ENCODE measurements around the gene EPB41L2.
A peak's percentile ranks its signal among the peaks of the same experiment; 100 is the strongest.
"Not testable (repeated sequence)": the region's sequence is repeated elsewhere in the genome, so short reads cannot be mapped to it uniquely, and the experiment has no call there.

EPB41L2 gene

DNA sequence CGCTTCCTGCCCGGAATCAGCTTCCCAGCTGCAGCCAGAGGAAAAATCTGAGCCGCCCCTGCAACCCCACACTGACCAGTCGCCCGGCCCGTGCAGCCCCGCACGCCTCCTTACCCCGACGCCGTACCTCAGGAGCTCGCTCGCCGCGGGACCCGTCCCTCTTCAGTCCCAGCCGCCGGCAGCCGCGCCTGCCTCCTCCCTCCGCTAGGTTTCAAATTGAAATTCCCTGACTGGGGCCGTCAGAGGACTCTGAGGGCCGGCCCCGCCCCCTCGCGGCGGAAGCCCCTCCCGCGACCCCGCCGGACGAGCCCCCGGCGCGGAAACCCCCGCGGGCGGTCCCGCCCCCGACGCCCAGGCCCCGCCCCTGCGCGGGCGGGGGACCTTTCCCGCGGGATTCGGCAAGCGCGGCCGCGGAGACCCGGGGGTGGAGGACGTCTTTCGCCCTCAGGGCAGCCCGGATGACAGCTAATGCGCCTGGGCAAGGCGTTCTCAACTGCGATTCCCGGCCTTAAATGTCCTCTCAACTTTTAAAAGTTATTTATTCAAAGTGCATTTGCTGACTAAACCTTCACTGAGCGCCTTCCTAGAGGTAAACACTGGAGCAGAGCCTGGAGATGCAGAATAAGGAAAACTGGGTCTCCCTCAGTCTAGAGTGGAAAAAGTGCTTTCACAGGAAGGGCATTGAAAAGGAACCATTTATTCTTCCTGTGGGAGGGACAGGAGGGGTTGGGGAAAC lies at the start of gene EPB41L2:
Gene EPB41L2, minus strand, starts transcription at position 218 of the 736 bp plus-strand sequence. CDS start 106,760 bp downstream, outside the sequence.
- peak; percentile 82 for DNase-seq (ENCODE audit: low spot score)

DNA sequence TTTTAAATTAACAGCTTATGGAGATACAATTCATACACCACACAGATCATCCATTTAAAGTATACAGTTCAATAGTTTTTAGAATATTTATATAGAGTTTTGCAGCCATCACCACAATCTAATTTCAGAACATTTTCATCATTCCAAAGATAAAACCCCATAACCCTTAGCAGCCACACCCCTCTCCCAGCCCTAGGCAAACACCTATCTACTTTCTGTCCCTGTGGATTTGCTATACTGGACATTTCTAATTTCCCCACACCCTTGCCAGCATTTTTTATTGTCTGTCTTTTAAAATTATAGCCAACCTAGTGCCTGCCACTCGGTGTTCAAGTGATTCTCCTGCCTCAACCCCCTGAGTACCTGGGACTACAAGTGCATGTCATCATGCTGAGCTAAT lies 49.2 kb upstream of the EPB41L2 start:
- no peak for DNase-seq (ENCODE audit: low spot score)

DNA sequence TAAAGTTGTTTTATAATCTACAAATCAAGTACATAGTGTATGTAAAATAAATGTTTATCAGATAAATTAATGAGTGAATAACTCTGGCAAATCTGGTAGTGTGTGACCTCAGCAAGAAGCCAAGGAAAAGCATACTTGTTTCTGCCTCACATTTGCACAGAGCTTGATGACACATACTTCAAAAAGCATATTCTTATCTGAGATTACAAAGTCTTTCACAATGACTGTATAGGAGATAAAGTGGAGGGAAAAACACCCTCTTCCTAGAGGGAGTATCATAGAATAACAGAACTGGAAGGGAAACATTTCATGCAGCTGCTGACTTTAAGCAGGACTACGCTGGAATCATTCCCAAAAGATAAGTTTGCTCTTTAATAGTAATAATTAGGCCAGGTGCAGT lies 44.1 kb upstream of the EPB41L2 start:
- DNase-seq (ENCODE audit: low spot score) = no peak

DNA sequence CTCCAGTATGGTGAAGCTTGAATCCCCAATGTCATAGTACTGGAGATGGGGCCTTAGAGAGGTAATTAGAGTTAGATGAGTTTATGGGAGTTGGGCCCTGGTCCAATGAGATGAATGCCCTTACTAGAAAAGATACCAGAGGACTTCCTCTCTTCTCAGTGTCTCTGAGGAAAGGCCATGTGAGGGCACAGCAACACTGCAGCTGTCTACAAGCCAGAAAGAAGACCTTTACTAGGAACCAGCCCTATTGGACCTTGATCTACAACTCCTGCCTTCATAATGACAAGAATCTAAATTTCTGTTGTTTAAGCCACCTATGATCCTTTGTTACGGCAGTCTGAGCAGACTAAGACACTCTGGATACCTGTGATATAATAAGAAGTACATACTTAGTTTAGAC lies 40.9 kb upstream of the EPB41L2 start:
- DNase-seq (ENCODE audit: low spot score) = no peak

DNA sequence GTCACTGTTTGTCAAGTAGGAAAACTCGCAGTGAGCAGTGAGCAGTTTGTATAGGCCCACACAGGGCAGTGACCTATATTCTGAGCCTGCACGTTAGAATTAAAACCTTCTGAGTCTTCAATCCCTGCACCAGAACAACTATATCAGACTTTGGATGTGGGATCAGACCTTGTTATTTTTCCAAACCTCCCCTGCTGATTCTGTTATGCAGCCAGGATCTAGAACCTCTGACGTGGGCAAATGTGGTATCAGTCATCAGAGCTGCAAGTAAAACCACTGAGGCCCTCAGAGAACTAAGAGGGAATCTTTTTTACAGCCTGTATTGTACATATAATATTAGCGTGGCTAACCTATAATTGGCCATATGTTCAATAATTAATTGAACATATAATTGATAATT lies 40.3 kb upstream of the EPB41L2 start:
- DNase-seq (ENCODE audit: low spot score) = no peak

DNA sequence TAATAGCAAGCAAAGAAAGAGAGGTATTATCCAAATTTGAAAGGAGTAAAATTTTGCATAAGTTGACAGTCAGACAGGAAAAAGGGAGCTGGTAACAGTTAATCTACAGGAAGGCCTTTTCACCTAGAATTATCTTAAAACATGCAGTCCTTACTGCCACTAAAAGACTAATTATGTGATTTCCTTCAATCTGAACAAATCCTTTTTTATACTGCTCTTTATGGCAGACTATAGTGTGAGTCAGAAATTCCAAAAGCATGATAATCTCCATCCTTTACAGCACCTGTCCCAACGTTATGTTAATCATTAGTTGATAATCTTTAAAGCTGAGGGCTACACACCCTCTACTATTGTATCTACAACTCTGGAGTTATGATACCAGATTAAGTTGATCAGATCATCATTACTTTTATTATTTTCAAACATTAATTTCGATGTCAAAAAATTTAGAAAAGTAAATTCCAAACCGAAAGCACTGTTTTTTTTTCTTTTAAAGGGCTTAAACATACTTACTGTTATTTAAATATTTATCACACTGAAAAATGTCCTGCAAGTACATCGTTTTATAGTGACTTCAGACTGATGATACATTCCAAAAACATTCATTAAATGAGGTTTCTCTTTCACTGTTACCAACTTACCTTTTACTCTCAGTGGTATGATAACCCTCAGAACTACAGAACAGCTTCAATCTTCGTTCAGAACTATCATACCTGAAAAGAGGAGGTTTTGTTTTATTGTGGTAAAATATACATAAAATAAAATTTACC lies 39.1 kb upstream of the EPB41L2 start:
- no peak for DNase-seq (ENCODE audit: low spot score)

DNA sequence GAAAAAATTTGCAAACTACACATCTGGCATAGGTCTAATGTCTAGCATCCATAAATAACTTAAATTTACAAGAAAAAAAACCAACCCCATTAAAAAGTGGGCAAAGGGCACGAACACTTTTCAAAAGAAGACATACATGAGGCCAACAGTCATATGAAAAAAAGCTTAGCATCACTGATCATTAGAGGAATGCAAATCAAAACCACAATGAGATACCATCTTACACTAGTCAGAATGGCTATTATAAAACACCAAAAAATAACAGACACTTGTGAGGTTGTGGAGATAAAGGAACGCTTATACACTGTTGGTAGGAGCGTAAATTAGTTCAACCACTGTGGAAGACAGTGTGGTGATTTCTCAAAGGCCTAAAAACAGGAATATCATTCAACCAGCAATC lies 33.7 kb upstream of the EPB41L2 start:
- DNase-seq (ENCODE audit: low spot score) = no peak

DNA sequence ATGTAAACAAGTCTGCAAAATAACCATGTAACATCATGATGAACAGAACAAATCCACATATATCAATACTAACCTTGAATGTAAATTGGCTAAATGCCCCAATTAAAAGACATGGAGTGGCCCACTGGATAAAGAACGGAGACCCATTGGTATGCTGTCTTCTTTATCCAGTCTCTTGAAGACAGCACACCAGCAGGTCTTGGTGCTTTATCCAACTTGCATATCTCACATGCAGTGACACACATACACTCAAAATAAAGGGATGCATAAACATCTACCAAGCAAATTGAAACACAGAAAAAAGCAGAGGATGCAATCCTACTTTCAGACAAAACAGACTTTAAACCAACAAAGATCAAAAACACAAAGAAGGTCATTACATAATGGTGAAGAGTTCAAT lies 30.3 kb upstream of the EPB41L2 start:
- no peak for DNase-seq (ENCODE audit: low spot score)

DNA sequence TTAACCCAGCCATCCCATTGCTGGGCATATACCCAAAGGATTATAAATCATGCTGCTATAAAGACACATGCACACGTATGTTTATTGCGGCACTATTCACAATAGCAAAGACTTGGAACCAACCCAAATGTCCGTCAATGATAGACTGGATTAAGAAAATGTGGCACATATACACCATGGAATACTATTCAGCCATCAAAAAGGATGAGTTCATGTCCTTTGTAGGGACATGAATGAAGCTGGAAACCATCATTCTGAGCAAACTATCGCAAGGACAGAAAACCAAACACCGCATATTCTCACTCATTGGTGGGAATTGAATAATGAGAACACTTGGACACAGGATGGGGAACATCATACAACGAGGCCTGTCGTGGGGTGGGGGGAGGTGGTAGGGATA lies 28.9 kb upstream of the EPB41L2 start:
- DNase-seq (ENCODE audit: low spot score) = not testable (repeated sequence)

DNA sequence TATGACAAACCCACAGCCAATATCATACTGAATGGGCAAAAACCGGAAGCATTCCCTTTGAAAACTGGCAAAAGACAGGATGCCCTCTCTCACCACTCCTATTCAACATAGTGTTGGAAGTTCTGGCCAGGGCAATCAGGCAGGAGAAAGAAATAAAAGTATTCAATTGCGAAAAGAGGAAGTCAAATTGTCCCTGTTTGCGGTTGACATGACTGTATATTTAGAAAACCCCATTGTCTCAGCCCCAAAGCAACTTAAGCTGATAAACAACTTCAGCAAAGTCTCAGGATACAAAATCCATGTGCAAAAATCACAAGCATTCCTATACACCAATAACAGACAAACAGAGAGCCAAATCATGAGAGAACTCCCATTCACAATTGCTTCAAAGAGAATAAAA lies 27.3 kb upstream of the EPB41L2 start:
- DNase-seq (ENCODE audit: low spot score) = not testable (repeated sequence)

DNA sequence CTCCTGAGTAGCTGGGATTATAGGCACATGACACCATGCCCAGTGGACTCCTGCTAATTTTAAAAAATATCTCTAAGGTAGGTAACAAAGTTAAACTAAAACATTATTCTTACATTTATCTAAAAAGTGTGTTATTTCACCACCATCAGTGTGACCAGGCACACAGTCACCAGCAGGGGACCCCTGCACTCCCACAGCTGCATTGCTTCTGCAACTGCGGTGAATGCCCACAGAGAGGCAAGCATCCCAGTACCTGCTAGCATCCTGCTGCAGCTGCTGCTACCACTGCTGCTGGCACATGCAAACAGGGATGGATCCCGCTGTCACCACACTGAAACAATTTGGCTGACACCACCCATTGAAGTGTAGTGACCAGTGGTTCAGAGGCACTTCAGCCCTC lies 21.9 kb upstream of the EPB41L2 start:
- DNase-seq (ENCODE audit: low spot score) = no peak

DNA sequence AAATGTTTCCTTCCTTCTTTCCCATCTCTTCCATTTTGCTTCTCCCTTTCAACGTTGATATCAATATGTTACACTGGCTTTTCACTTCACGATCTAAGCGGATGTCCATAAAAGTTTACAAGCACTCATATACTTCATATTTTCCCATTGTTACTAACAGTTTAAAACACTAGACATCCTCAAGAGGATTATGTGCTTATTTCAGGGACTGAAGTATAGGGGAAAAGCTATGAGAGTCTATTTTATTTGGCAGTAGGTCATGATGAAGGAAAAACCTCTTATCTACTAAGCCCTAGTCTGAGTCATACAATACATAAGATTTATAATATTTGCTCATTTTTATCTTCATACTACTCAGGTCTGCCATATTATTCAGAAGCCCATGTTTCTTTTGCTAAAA lies 20.6 kb upstream of the EPB41L2 start:
- no peak for DNase-seq (ENCODE audit: low spot score)

DNA sequence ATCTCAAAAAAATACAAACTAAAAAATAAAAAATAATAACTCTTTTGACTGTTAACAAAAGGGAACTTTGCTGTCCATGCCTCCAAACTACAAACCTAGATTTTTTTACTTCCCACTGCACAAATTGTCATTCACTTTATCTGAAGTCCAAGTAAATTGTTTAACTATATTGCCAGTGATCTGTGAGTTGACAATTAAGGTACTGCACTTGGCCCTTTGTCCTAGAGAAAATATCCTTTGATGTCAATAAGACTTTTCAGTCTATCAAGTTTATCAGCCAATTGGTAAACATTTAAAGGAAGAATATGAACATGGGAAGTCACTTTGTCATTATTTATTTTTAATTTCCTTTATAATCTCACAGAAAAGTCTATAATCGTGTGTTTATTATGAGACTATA lies 19.3 kb upstream of the EPB41L2 start:
- DNase-seq (ENCODE audit: low spot score) = no peak

DNA sequence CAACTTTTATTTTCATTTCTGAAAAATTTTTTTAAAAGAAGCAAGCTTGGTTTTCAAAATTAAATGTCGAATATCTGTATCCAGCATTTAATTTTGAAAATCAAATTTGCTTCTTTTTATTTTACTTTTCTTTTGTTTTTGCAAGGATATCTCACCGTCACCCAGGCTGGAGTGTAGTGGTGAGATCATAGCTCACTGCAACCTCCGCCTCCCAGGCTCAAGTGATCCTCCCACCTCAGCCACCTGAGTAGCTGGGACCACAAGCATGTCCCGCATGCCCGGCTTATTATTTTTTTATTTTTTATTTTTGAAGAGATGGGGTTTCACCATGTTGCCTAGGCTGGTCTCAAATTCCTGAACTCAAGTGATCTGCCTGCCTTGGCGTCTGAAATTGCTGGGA lies 17.0 kb upstream of the EPB41L2 start:
- no peak for DNase-seq (ENCODE audit: low spot score)

DNA sequence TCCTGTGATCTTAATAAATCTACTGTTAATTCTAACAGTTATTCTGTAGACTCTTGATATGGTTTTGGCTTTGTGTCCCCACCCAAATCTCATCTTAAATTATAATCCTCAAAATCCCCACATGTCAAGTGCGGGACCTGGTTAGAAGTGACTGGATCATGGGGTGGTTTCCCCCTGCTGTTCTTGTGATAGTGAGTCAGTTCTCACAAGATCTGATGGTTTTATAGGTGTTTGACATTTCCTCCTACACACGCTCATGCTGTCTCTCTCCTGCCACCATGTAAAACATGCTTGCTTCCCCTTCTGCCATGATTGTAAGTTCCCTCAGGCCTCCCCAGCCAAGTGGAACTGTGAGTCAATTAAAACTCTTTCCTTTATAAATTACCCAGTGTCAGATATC lies 10.5 kb upstream of the EPB41L2 start:
- DNase-seq (ENCODE audit: low spot score) = no peak

DNA sequence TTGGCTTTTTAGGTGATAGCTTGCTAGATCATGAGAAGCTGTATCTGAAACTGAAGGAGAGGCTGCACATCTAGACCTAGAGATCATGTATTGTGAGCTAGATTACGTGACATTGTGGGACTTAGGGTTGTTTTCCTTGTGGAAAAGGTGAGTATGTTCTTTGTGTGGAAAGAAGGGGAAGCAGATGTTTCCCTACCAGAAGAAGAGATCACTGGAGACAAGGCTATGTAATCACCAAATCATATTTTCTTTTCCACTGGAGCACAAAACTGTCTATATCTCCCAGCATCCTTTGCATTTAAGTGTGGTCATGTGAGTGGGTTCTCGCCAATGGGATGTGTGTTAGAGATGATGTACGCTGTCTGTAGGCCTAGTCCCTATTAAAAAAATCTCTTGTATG lies 7.0 kb upstream of the EPB41L2 start:
- no peak for DNase-seq (ENCODE audit: low spot score)

DNA sequence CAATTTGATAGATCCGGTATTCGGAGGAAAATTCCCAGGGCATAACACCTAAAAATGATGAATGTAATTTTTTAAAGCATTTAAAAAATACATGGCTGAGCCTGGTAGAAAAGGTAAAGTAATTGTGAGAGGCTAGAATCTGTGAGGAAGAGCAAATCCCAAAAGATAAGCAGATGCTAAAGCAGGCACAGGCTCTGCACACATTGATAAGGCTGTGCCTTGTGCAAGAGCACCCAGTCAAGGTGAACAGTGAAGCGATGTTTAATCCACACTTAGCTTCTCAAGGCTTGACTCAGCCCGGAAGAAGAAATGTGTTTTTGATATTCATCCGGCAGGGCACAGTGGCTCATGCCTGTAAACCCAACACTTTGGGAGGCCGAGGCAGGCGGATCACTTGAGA lies 5.1 kb upstream of the EPB41L2 start:
- no peak for DNase-seq (ENCODE audit: low spot score)

DNA sequence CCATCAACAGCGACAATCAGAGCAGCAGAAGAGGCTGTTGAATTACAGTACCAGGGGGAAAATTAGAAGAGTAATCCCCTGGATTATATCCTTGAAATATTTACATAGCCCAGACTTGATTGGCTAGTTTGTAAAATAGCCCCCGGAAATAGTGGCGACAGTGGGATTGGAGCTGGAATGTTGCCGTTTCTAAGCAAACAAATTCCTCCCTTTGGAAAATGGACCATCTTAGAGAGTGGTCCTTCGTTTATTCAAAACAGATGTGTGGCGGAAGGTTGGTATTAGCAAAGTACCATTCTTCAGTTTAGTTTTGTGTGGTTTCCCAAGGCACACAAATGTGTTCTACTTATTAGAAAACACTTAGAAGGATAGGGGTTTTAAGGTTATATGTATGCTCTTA lies 4.5 kb upstream of the EPB41L2 start:
- no peak for DNase-seq (ENCODE audit: low spot score)

DNA sequence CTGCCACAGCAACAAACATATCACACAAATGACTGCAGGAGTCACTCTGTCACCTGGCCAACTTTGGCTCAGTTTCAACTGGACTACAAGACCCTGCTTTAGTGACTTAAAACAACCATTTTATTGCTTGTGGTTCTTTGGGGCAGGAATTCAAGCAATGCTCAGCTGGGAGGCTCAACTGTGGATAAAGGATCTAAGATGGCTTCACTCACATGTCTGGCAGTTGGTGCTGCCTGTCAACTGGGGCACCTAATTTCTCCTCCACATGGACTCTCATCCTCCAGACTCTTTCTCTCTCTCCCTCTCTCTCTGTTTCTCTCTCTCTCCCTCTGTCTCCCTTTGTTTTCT lies 2.8 kb upstream of the EPB41L2 start:
- DNase-seq (ENCODE audit: low spot score) = no peak

DNA sequence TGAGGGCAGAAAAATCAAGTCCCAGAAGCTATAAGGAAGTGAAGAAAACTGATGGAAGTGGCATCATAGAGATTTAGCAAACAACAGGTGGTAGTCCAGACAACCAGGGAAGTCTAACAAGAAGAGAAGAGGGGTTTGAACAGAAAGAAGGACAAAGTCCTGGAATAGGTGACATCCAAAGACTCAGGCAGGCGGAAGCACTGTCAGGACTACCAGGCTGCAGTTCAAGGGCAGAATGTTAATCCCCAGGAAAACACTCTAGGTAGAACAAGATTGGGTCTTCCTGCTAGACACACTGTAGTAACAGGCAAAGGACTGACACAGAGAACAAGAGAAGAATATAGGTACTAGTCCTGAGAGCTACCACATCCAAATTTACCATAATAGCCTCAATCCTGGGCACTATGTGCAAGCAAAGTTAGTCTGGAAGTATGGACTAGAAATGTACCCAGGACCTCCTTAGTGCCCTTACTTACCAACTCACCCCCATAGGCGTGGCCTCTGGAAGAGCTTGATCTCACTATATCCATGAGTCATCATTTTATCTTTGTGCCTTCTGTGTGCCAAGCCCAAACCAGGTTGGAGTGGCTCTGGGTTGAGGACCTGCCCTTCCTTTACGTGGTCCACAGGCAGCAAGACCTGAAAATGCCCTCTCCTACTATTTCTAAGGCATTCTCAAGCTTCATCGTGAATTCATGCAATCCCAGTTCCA lies 2.2 kb upstream of the EPB41L2 start:
- no peak for DNase-seq (ENCODE audit: low spot score)

DNA sequence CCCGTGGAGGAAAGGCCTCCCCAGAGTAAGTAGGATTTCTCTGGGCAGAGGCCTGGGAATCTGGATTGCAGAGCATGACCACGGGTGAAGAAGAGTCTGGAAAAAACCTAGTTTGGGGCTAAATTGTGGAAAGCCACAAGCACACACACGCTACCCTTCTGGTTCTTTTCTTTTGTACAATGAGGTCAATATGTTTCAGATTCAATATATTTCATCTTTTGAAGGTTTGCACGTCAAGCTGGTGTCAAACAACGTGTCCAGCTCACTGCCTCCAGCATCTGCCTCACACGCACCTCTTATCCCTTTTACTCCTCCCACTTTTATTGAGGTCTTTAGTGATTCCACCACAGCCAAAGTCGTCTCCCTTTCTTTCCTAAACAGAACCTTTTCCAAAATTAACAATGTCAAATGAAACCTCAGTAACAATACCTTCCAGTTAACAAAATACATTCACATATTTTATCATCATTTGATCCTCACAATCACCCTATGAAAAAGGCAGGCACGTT lies 773 bp upstream of the EPB41L2 start:
- DNase-seq (ENCODE audit: low spot score) = no peak

DNA sequence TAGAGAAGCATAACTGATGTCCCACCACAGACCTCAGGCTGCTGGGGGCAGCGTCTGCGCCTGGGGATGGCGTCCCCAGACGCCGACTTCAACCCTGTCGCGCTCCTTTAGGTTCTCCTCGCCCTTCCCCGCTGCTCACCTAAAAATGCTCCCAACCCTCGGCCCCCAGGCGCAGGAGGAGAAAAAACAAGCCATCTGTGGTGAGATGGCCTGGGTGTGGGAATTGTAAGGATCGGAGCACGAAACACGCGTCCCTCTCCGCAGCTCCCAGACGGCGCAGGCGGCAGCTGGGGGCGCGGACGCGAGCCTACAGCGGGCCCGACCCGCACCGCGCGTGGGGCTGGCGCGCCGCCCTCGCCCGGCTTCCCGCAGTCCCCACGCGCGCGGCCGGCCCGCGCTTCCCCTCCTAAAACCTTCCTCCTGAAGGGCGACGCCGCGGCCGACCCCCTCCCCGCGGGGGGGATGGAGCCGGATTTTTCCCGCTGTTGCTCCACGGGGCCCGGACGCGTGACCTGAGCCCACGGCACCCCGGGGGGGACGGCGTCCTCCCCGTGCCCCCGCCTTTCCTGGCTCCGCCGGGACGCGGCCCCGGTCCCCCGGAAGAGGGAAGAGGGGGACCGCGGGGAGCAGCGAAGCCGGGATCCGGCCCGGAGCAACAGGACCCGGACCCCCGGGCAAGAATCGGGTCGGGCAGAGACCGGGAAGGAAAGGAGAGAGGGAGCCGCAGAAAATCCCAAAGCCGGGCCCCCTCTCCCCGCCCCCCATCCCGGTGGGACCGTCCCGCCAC lies 611 bp downstream of the EPB41L2 start:
- no peak for DNase-seq (ENCODE audit: low spot score)

All from CD4-positive, alpha-beta T cell treated with Interleukin-15 for 4 hours (primary cell).